Measurements from ENCODE around the gene PPM1E.

DNA sequence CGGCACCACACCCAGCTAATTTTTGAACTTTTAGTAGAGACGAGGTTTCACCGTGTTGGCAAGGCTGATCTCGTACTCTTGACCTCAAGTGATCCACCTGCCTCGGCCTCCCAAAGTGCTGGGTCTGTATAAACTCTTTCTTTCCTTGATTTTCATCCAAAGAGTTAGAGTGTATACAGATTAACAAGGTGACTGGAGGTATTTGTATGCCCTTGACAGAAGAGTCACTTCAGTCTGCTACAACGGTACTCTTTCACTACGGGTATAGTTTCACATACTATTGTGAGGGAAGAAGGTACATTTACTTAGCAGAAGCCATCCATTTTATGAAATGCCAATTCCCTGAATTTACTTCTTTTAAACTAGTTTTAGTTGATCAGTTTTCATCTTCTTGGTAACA lies 32.5 kb downstream of the PPM1E start:
- TF ChIP-seq, protein P1, sequence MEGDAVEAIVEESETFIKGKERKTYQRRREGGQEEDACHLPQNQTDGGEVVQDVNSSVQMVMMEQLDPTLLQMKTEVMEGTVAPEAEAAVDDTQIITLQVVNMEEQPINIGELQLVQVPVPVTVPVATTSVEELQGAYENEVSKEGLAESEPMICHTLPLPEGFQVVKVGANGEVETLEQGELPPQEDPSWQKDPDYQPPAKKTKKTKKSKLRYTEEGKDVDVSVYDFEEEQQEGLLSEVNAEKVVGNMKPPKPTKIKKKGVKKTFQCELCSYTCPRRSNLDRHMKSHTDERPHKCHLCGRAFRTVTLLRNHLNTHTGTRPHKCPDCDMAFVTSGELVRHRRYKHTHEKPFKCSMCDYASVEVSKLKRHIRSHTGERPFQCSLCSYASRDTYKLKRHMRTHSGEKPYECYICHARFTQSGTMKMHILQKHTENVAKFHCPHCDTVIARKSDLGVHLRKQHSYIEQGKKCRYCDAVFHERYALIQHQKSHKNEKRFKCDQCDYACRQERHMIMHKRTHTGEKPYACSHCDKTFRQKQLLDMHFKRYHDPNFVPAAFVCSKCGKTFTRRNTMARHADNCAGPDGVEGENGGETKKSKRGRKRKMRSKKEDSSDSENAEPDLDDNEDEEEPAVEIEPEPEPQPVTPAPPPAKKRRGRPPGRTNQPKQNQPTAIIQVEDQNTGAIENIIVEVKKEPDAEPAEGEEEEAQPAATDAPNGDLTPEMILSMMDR (IDR thresholded peaks at IDR 0.05; ENCODE audit: low read depth, low read length) = no peak
- no peak for TF ChIP-seq EZH2phosphoT487 (IDR thresholded peaks at IDR 0.05; ENCODE audit: low read depth)

Data from OCI-LY3 (cell line).